Right lobe of liver (tissue), 4 donors: Measurements from ENCODE around the gene FAM83D.

Experiments used
- POLR2A ChIP-seq: fragments of 450-650 bp; IDR thresholded peaks from one replicate; pipeline ENCODE4 v1.6.1; 2017; ENCODE audit warnings: antibody characterized with exemption, mild to moderate bottlenecking
- TF ChIP-seq, protein P1 (sequence below), 4 donors: fragments of 200-600 bp in 3 of 4; fragments of 450-650 bp in 1 of 4; IDR thresholded peaks; one replicate each; pipeline versions ENCODE4 v1.5.1 to v1.8.0; 2016 to 2022; ENCODE audit warnings: antibody characterized with exemption in 4 of 4, mild to moderate bottlenecking in 2 of 4
- donor health status: DM: no; HTN: no; CAD: no.
- donor health status: DM: no; HTN: no; CAD: no.
- donor health status: DM: no; HTN: yes; CAD: no.

- TF ChIP-seq, protein P1, sequence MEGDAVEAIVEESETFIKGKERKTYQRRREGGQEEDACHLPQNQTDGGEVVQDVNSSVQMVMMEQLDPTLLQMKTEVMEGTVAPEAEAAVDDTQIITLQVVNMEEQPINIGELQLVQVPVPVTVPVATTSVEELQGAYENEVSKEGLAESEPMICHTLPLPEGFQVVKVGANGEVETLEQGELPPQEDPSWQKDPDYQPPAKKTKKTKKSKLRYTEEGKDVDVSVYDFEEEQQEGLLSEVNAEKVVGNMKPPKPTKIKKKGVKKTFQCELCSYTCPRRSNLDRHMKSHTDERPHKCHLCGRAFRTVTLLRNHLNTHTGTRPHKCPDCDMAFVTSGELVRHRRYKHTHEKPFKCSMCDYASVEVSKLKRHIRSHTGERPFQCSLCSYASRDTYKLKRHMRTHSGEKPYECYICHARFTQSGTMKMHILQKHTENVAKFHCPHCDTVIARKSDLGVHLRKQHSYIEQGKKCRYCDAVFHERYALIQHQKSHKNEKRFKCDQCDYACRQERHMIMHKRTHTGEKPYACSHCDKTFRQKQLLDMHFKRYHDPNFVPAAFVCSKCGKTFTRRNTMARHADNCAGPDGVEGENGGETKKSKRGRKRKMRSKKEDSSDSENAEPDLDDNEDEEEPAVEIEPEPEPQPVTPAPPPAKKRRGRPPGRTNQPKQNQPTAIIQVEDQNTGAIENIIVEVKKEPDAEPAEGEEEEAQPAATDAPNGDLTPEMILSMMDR (IDR thresholded peaks at IDR 0.05): no peak
- no peak for TF ChIP-seq POLR2A
These were observed 39.0 kb downstream of the FAM83D start for GRCh38 chr20:38965264-38965663.
